HG03439 (cell line): ENCODE data around the gene ARHGEF17.

Source experiments
- ATAC-seq: cut with Tn5 transposase; IDR thresholded peaks from one replicate; pipeline ENCODE4 v1.9.1; 2021; ENCODE audit warnings: mild to moderate bottlenecking, moderate library complexity; ENCODE audit not compliant: unreplicated experiment

ARHGEF17 gene

GRCh38 chr11:73355109-73355508 is 47.0 kb downstream of the ARHGEF17 start:
- ATAC-seq, result no peak

GRCh38 chr11:73356979-73357860 is 49.1 kb downstream of the ARHGEF17 start:
- no peak for ATAC-seq

GRCh38 chr11:73358071-73358470 is 50.0 kb downstream of the ARHGEF17 start:
- ATAC-seq, result no peak

DNA sequence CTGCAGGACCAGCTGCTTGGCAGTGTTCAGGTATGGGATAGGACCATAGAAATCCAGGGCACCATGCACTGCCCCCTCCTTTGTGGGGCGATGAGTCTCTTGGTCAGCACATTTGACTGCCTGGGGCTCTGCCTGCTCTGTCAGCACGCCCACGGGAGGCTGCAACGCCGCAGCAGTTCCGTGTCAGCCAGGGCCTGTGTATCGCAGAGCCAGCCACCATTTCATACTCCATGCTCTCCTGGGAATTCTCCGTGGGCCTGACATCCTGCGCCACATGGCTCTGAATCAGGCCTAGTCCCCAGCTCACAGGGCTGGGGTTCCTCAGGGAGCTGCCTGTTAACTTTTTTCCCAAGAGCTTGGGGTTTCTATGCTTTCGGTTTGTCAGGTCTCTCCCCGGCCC is 51.3 kb downstream of the ARHGEF17 start:
- ATAC-seq, result no peak

- ATAC-seq, result no peak
These were observed 52.1 kb downstream of the ARHGEF17 start for GRCh38 chr11:73359930-73360742.

DNA sequence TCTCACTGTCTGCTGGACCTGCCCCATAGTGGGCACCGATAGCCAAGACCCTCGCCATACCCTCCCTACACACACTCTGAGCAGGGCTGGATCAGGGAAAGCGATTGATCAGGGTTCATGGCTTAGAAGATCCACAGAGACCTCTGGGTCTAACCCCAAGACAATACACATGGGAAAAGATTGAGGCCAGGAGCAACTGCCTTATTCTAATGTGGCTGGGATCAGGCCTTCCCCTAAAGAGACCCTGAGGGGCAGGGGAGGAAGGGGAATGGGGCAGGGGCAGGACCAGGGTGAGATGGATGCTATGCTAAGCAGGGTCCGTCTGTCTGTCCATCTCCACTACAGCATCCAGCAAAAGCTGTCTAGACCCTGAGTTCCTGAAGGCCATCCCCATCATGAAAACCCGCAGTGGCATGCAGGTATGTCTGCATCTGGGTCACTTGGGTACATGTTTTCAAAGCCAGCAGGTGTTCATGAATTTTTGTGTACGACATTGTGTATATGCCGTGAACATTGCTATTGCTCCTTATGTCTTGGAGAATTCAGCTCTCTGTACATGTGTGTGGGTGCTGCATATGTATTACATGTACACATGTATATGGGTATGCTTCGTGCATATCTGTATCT is 52.8 kb downstream of the ARHGEF17 start:
- ATAC-seq, result no peak

DNA sequence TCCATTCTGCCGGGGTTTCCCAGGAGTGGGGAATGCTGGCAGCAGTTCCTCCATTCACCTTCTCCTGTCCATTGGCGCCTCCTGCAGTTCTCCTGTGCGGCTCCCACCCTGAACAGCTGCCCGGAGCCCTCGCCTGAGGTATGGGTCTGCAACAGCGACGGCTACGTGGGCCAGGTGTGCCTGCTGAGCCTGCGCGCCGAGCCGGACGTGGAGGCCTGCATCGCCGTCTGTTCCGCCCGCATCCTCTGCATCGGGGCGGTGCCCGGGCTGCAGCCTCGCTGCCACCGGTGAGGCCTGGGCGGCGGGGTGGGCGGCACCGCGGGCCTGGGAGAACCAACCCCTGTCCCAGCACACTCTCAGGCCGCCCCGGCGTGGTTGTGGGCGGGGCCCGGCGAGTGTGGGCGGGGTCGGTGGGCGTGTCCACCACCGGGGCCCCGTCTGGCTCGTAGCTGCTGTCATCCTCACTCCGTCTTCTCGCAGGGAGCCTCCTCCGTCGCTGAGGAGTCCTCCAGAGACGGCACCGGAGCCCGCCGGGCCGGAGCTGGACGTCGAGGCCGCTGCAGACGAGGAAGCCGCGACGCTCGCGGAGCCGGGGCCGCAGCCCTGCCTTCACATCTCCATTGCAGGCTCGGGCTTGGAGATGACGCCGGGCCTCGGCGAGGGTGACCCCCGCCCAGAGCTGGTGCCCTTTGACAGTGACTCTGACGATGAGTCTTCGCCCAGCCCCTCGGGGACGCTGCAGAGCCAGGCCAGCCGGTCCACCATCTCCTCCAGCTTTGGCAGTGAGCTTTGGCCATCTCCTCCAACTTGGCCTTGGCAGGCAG is 54.1 kb downstream of the ARHGEF17 start:
- ATAC-seq, result no peak

DNA sequence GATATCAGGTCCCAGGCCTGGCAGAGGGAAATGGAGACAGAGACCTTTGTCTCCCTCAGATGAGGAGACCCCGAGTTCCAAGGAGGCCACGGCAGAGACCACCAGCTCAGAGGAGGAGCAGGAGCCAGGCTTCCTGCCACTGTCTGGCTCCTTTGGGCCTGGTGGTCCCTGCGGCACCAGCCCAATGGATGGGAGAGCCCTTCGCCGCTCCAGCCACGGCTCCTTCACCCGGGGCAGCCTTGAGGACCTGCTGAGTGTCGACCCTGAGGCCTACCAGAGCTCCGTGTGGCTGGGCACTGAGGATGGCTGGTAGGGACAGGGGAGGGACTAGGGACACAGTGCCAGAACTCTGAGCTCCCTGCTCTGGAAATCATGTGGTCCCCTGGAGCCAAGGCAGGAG is 55.1 kb downstream of the ARHGEF17 start:
- no peak for ATAC-seq

GRCh38 chr11:73365352-73366264 is 57.5 kb downstream of the ARHGEF17 start:
- ATAC-seq, result no peak

GRCh38 chr11:73366265-73366610 is 58.2 kb downstream of the ARHGEF17 start:
- ATAC-seq, result no peak

DNA sequence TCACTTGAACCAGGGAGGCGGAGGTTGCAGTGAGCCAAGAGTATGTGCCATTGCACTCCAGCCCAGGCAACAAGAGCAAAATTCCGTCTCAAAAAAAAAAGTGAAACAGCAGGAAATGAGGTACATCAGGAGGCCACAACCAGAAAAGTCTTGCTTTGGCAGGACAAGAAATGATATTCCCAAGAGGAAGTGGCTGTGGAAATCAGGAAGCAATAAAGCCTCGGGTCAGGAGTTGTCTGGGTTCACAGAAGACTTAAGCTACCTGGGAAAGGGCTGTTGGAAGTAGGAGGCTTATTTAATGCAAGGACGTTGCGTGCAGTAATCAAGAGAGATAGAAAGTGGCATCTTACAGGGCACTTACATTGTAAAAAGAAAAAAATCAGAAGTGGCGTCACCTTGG is 58.9 kb downstream of the ARHGEF17 start:
- no peak for ATAC-seq

- ATAC-seq, result no peak
These were observed 59.5 kb downstream of the ARHGEF17 start for GRCh38 chr11:73367482-73368024.

DNA sequence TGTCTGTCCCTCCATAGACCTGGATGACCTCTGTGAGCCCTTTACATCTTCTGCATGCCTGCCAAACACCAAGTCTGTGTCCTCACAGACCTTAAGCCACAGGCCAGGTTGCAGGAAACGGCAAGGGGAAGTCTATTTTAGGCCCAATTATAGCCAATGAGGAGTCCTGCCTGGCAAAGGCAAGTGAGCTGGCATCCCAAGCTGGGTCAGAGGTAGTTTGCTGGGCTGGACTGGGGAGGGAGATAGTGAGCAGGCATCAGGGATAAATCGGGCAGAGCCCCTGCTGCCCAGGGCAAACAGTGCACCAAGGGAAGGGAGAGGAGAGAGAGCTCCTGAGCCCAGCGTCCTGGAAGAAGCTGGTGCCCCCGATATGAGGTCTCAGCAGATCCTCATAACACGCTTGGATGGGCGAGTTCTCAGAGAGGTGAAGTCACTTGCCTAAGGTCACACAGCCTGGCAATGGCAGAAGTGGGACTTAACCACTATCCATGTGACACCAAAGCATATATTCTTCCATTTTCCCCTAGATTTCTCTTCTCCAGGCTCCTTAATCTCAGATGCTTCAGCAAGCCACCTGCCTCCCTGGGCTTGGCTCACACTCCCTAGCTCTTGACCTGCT is 64.4 kb downstream of the ARHGEF17 start:
- ATAC-seq, result no peak

DNA sequence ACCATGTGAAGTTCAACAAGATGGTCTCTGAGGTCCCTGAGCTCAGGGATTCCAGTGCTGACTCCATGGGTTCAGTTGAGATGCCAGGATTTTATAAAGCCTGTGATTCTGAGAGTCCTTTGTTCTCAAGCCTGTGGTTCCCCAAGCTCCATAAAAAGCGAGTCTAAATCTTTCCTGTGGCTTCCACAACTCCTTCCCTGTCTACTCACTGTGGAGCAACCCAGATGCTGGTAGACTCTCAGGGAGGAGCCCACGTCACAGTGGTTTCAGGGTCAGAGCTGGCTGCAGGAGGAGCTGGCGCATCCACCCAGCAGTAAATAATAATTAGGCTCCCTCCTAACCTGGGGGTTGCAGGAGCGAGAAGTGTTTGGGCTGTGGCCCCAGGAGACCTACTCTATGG is 66.1 kb downstream of the ARHGEF17 start:
- no peak for ATAC-seq

GRCh38 chr11:73375830-73376159 is 67.7 kb downstream of the ARHGEF17 start:
- ATAC-seq, result no peak

DNA sequence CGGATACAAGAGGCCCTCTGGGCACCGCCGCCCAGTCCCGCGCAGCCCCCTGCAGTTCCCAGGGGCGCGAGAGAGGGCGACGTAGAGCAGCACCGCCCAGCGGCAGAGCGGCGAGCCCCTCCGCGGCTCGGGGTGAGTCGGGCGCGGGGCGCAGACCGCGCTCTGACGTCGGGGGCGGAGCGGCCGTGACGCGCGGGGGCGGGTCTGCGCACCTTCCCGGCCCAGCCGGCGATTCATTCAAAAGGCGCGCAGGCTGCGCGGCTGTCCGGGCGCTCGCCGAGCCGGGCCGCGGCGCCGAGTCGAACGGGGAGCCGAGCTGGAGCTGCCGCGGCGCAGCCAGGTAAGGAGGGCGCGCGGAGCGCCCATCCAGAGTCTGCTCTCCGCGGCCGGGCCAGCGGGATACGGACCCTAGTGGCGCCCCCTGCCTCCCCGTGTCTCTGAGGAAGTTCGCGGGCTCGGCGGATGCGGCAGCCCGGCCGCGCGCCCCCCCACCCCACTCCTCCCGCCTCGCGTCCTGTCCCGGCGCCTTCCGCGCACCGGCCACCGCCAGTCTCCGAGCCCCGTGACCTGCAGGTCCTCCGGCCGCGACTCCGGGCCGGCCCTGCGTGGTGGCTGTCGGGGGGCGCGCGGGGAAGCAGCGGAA is 68.2 kb downstream of the ARHGEF17 start, which contains the start of gene RELT:
Gene RELT, plus strand, starts transcription at position 240 of the 643 bp plus-strand sequence. CDS start 12,738 bp downstream, outside the sequence.
- ATAC-seq, result peak; percentile 71

DNA sequence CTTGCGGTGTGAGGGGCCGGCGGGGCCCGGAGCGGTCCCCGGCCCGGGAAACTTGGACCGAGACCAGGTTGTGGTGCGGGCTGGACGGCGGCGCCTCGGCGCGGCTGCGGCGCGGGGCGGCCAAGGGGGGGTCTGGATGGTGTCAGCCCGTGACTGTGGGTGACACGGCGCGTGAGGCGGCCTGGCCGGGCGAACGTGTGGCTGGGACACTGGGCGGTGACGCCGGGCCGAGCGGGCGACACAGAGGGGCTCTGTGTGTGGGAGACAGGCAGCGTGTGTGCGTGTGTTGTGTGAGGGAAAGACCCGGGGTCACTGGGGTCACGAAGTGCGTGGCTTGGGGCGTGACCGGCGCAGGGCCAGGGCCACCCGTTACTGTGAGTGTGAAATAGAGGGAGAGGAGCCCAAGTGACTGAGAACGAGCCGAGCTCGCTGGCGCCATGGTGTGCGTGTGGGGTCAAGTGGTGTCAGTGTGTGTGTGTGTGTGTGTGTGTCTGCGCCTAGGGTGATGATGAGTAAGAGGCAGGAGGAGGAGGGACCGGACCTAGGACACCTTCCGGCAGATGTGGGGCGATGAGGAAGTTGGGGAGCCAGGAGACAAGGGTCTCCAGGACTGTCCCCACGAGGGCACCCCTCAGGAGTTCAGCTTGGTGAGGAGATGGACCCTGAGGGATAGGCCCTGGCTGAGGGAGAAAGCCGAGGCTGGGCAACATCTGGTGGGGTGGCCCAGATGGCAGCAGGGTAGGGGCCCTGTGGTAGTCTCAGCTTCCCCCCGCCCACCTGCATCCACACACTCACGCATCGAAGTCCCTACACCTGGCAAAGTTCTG is 68.9 kb downstream of the ARHGEF17 start:
- ATAC-seq, result peak; percentile 4
